Liver (tissue), 9 donors: ENCODE results near the gene POLR3A. TPM values are rescaled to one million over a fixed set of nuclear protein-coding genes. Genes with fewer than 3 reads are reported as not detected.

Experiments used
- DNase-seq: peaks from one replicate; pipeline ENCODE4 v3.0.0-alpha.2; 2017; ENCODE audit warnings: low spot score
- H3K27ac ChIP-seq, 2 donors: one replicate each; pipeline ENCODE4 v1.7.0; 2013; ENCODE audit warnings: inconsistent platforms in 2 of 2, low read length in 2 of 2, control low read depth in 1 of 2, low read depth in 1 of 2, mild to moderate bottlenecking in 1 of 2
- H3K27me3 ChIP-seq, 4 donors: one replicate each; pipeline versions ENCODE4 v1.6.1 to v1.7.0; 2013; ENCODE audit warnings: low read length in 3 of 4, inconsistent platforms in 1 of 4, mild to moderate bottlenecking in 1 of 4, moderate library complexity in 1 of 4; ENCODE audit not compliant: control insufficient read depth in 4 of 4, insufficient read depth in 4 of 4
- H3K36me3 ChIP-seq, 4 donors: one replicate each; pipeline versions ENCODE4 v1.6.1 to v1.7.0; 2013; ENCODE audit warnings: low read length in 3 of 4, mild to moderate bottlenecking in 3 of 4, low read depth in 1 of 4, moderate library complexity in 1 of 4; ENCODE audit not compliant: control insufficient read depth in 4 of 4, insufficient read depth in 3 of 4
- H3K4me1 ChIP-seq, 4 donors: one replicate each; pipeline versions ENCODE4 v1.6.1 to v1.7.0; 2013; ENCODE audit warnings: low read length in 3 of 4, mild to moderate bottlenecking in 3 of 4, moderate library complexity in 1 of 4; ENCODE audit not compliant: control insufficient read depth in 4 of 4, insufficient read depth in 4 of 4
- H3K4me3 ChIP-seq, 3 donors: one replicate each; pipeline versions ENCODE4 v1.6.1 to v1.7.0; 2013; ENCODE audit warnings: low read length in 3 of 3, control low read depth in 1 of 3, low read depth in 1 of 3, mild to moderate bottlenecking in 1 of 3
- H3K9ac ChIP-seq, 2 donors: one replicate each; pipeline ENCODE4 v1.7.0; 2013; ENCODE audit warnings: low read length in 2 of 2, mild to moderate bottlenecking in 2 of 2, moderate library complexity in 2 of 2, control low read depth in 1 of 2, low read depth in 1 of 2
- H3K9me3 ChIP-seq, 4 donors: one replicate each; pipeline versions ENCODE4 v1.6.1 to v1.7.0; 2013; ENCODE audit warnings: low read length in 3 of 4; ENCODE audit not compliant: control insufficient read depth in 4 of 4
- ATF3 ChIP-seq: IDR thresholded peaks from 2 replicates; pipeline ENCODE4 v1.6.1; 2016; ENCODE audit warnings: antibody characterized with exemption
- EGR1 ChIP-seq, 2 donors: IDR thresholded peaks; 2 replicates each; pipeline ENCODE4 v1.6.1; 2016 to 2018; ENCODE audit warnings: antibody characterized with exemption in 2 of 2, low read depth in 2 of 2
- FOXA1 ChIP-seq: IDR thresholded peaks from 2 replicates; pipeline ENCODE4 v1.6.1; 2016; ENCODE audit warnings: antibody characterized with exemption
- FOXA2 ChIP-seq: IDR thresholded peaks from 2 replicates; pipeline ENCODE4 v1.6.1; 2016; ENCODE audit warnings: antibody characterized with exemption
- GABPA ChIP-seq, 2 donors: IDR thresholded peaks in 1 of 2; conservative IDR thresholded peaks in 1 of 2; 2 replicates each; pipeline ENCODE4 v1.6.1; 2016; ENCODE audit warnings: antibody characterized with exemption in 2 of 2, mild to moderate bottlenecking in 1 of 2, moderate library complexity in 1 of 2
- HNF4A ChIP-seq, 2 donors: conservative IDR thresholded peaks; 2 replicates each; pipeline ENCODE4 v1.6.1; 2016; ENCODE audit warnings: antibody characterized with exemption in 2 of 2, mild to moderate bottlenecking in 2 of 2
- HNF4G ChIP-seq: IDR thresholded peaks from 2 replicates; pipeline ENCODE4 v1.6.1; 2016; ENCODE audit warnings: antibody characterized with exemption
- JUND ChIP-seq, 2 donors: IDR thresholded peaks; 2 replicates each; pipeline ENCODE4 v1.6.1; 2016; ENCODE audit warnings: antibody characterized with exemption in 2 of 2
- MAX ChIP-seq: IDR thresholded peaks from 2 replicates; pipeline ENCODE4 v1.6.1; 2016; ENCODE audit warnings: antibody characterized with exemption
- NR2F2 ChIP-seq: IDR thresholded peaks from 2 replicates; pipeline ENCODE4 v1.6.1; 2016; ENCODE audit warnings: antibody characterized with exemption
- REST ChIP-seq: IDR thresholded peaks from 2 replicates; pipeline ENCODE4 v1.6.1; 2016; ENCODE audit warnings: antibody characterized with exemption, mild to moderate bottlenecking
- RXRA ChIP-seq, 2 donors: IDR thresholded peaks; 2 replicates each; pipeline ENCODE4 v1.6.1; 2017 to 2018; ENCODE audit warnings: antibody characterized with exemption in 2 of 2, mild to moderate bottlenecking in 1 of 2
- SP1 ChIP-seq: IDR thresholded peaks from 2 replicates; pipeline ENCODE4 v1.6.1; 2018; ENCODE audit warnings: antibody characterized with exemption, mild to moderate bottlenecking
- YY1 ChIP-seq: IDR thresholded peaks from 2 replicates; pipeline ENCODE4 v1.6.1; 2016; ENCODE audit warnings: antibody characterized with exemption, mild to moderate bottlenecking
- ZBTB33 ChIP-seq: IDR thresholded peaks from 2 replicates; pipeline ENCODE4 v1.6.1; 2016; ENCODE audit warnings: antibody characterized with exemption
- WGBS: extraction: QIAGEN DNeasy Blood & Tissue Kit; methylation state at CpG from one replicate; pipeline ENCODE4 v1.1.7; 2013; 5-methylcytosine and 5-hydroxymethylcytosine counted together
- polyA plus RNA-seq, 2 donors: library from polyadenylated mRNA; stranded (reverse) in 1 of 2; unstranded in 1 of 2; fragments of 200-250 nt in 1 of 2; fragments of >200 nt in 1 of 2; fragmentation: Nextera tagmentation in 1 of 2; extraction: Ambion mirVana in 1 of 2; gene quantifications; one replicate each; pipeline versions ENCODE4 v1.2.1 to v1.2.3, GENCODE V29; 2013 to 2015
- total RNA-seq, 2 donors: library from RNA; depleted of rRNA; stranded (reverse); fragments of >200 nt; gene quantifications; one replicate each; pipeline ENCODE4 v1.2.3, GENCODE V29; 2014
- donor health status: healthy.
- donor health status: healthy.
- donor health status: healthy.
- donor health status: healthy.
- donor health status: healthy.

The POLR3A gene
- total and polyA plus RNA-seq, 4 donors, result 3.2 to 9.6 (median 5.5) TPM

GRCh38 chr10:77961668-77962067 lies 67.6 kb downstream of the POLR3A start (continued):
- TF ChIP-seq ZBTB33, result no peak
- no peak for TF ChIP-seq NR2F2
- TF ChIP-seq HNF4G, result no peak

- Histone ChIP-seq H3K9ac (no peak overlapping the region), H3K9me3 (no peaks in the 10 kb centered on the region), H3K27ac (no peak overlapping the region), H3K36me3 (no peaks in the 10 kb centered on the region), H3K4me3 (no peak overlapping the region), H3K4me1 (no peaks in the 10 kb centered on the region), H3K27me3 (no peaks in the 10 kb centered on the region)
- WGBS, result 91% methylated on average over 6 of the region's 6 CpGs
- TF ChIP-seq EGR1 (IDR thresholded peaks at IDR 0.05; ENCODE audit: low read depth in 2 of 2), result no peak
- DNase-seq, result no peak
Observed at GRCh38 chr10:77960829-77961329, 68.4 kb downstream of the POLR3A start.

GRCh38 chr10:77959887-77960455 lies 69.3 kb downstream of the POLR3A start:
- Histone ChIP-seq H3K27ac (no peak overlapping the region), H3K4me1 (no peaks in the 10 kb centered on the region), H3K36me3 (no peaks in the 10 kb centered on the region), H3K9ac (no peak overlapping the region), H3K4me3 (no peak overlapping the region), H3K9me3 (no peaks in the 10 kb centered on the region), H3K27me3 (no peaks in the 10 kb centered on the region)
- WGBS, result 94% methylated on average over 8 of the region's 8 CpGs
- DNase-seq, result no peak
- TF ChIP-seq YY1, result no peak
- TF ChIP-seq JUND (IDR thresholded peaks at IDR 0.05), result no peak
- no peak for TF ChIP-seq RXRA (IDR thresholded peaks at IDR 0.05)
- no peak for TF ChIP-seq ATF3
- TF ChIP-seq HNF4A (conservative IDR thresholded peaks at IDR 0.05), result no peak
- TF ChIP-seq GABPA (IDR thresholded peaks at IDR 0.05 in 1 of 2, conservative IDR thresholded peaks at IDR 0.05 in 1 of 2), result no peak
- no peak for TF ChIP-seq SP1
- TF ChIP-seq FOXA2, result no peak
- TF ChIP-seq MAX, result no peak
- no peak for TF ChIP-seq FOXA1
- no peak for TF ChIP-seq ZBTB33
- TF ChIP-seq REST, result no peak
- TF ChIP-seq EGR1 (IDR thresholded peaks at IDR 0.05; ENCODE audit: low read depth in 2 of 2), result no peak
